ENCODE results near the gene JAKMIP3. TPM values are rescaled to one million over a fixed set of nuclear protein-coding genes. Genes with fewer than 3 reads are reported as not detected.

JAKMIP3 gene
- polyA plus RNA-seq, 1 donor: 0.45 TPM

DNA sequence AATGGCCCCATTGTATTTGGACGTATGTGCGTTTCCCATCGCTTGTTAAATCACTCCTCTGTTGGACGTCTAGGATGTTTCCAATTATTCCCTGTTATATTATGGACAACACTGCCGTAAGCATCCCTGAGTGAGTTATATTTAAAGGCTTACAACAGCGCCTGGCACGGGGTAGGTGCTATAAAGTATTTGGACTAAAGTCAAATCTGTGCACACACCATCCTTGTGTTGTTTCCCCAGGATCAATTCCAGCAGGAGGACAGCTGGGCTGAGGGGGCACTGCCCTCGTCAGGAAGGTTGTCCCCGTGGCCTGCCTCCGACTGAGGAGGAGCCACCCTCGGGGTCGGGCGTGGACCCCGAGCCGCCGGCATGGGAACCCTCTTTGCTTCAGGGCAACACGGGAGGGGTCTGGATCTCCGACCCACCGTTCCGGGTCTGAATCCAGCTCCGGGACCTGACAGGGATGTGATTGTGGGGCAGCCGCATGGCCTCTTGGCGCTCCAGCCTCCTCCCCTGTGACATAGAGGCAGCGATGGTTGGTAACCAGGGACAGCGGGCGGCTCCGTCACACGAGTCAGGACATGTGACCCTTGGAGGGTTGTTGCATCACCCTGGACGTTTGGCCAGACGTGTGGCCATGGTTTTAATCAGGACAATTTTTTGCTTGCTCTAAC lies 1.5 kb upstream of the JAKMIP3 start:
- Histone ChIP-seq H3K27ac (ENCODE audit: low read length) (no peak overlapping the region), H3K27me3 (ENCODE audit: control insufficient read depth, insufficient read depth, low read length) (peaks cover 11% of the 10 kb centered on the region), H3K4me3 (ENCODE audit: low read length) (no peak overlapping the region), H3K4me1 (ENCODE audit: control insufficient read depth, insufficient read depth, low read length) (peaks cover 3% of the 10 kb centered on the region), H3K9me3 (ENCODE audit: control insufficient read depth, low read depth, low read length) (no peaks in the 10 kb centered on the region), H3K36me3 (ENCODE audit: control insufficient read depth, insufficient read depth, low read length) (no peaks in the 10 kb centered on the region)
- no CpG with 5 or more reads among the region's 30 CpGs for WGBS (ENCODE audit: insufficient coverage, low lambda C conversion rate)
- no peak for DNase-seq

DNA sequence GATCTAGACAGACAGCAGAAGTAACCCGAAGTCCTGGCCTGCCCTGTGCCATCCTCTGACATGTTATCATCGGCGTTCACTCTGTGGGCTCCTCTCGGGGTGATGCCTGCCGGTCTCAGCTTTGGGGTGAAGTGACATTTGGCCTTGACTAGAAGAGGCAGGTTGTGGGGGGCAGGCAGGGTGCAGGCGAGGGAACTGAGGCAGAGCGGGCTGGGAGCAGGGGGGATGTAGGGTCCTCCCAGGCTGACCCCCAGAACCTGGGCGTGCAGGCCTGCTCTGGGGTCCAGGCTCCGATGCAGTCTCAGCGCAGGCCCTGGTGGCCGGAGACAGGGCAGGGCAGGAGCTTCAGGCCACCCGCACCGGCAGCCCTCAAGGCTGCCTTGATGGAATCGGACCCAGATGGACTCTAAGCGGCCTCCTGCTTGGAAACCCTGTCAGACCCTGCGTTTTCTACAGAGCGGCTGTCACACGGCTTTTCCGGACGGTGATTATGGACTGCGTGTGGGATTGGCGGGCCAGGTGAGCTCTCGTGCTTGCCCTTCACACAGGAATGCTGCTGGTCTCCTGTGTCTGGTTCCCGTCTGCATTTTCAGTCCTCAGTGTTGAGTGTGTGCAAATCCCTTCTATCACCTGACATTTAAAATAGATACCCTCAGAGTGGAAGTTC lies 842 bp upstream of the JAKMIP3 start:
- peaks cover 3% of the 10 kb centered on the region for H3K4me1 ChIP-seq (ENCODE audit: control insufficient read depth, insufficient read depth, low read length)
- DNase-seq: peak in 1 of 2 donors; percentile 3
- WGBS (ENCODE audit: insufficient coverage, low lambda C conversion rate): no CpG with 5 or more reads among the region's 24 CpGs
- peaks cover 11% of the 10 kb centered on the region for H3K27me3 ChIP-seq (ENCODE audit: control insufficient read depth, insufficient read depth, low read length)
- H3K9me3 ChIP-seq (ENCODE audit: control insufficient read depth, low read depth, low read length): no peaks in the 10 kb centered on the region
- no peak overlapping the region for H3K27ac ChIP-seq (ENCODE audit: low read length)
- H3K36me3 ChIP-seq (ENCODE audit: control insufficient read depth, insufficient read depth, low read length): no peaks in the 10 kb centered on the region
- no peak overlapping the region for H3K4me3 ChIP-seq (ENCODE audit: low read length)

DNA sequence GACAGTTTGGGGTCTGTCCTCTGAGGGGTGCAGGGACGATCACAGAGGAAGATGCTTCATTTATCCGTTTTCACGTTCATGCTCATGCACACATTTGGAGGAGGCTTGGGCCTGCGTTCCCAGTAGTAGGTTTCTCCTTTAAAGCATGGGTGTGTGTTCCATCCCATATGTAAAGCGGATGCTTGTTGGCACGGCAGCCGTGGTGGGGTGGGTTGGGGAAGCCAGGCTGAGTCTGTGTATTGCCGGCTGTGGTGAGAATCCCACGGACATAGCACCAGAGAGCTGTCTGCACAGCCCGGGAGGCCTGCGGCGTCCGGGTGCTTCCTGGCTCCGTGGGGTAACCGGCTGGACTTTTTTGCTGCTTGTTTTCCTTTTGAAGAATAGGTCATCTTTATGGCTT lies 440 bp downstream of the JAKMIP3 start:
- Histone ChIP-seq H3K9me3 (ENCODE audit: control insufficient read depth, low read depth, low read length) (no peaks in the 10 kb centered on the region), H3K4me1 (ENCODE audit: control insufficient read depth, insufficient read depth, low read length) (peaks cover 3% of the 10 kb centered on the region), H3K36me3 (ENCODE audit: control insufficient read depth, insufficient read depth, low read length) (no peaks in the 10 kb centered on the region), H3K27ac (ENCODE audit: low read length) (no peak overlapping the region), H3K4me3 (ENCODE audit: low read length) (peak overlapping the region; percentile 32), H3K27me3 (ENCODE audit: control insufficient read depth, insufficient read depth, low read length) (peaks cover 11% of the 10 kb centered on the region)
- no peak for DNase-seq
- no CpG with 5 or more reads among the region's 15 CpGs for WGBS (ENCODE audit: insufficient coverage, low lambda C conversion rate)

DNA sequence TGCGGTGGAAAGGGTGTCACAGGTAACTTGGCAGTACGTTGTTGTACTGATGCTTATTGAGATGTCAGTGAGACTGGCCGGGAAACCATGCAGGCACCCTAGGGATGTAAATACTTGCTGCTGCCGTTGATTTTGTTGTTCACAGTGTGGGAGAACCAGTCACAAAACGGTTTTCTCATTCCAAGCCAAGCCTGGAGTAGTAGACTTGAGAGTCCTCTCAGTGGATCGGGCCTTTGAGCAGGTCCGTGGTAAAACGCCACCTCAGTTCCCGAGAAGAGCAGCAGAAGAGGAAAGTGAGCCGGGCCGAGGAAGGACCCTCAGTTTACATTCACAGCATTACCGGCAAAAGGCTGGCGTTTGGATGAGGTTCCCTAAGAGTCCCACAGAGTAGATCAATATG lies 1.1 kb downstream of the JAKMIP3 start:
- no peak for DNase-seq
- no peaks in the 10 kb centered on the region for H3K9me3 ChIP-seq (ENCODE audit: control insufficient read depth, low read depth, low read length)
- H3K4me1 ChIP-seq (ENCODE audit: control insufficient read depth, insufficient read depth, low read length): peaks cover 3% of the 10 kb centered on the region
- H3K27me3 ChIP-seq (ENCODE audit: control insufficient read depth, insufficient read depth, low read length): peaks cover 8% of the 10 kb centered on the region
- no peak overlapping the region for H3K27ac ChIP-seq (ENCODE audit: low read length)
- WGBS (ENCODE audit: insufficient coverage, low lambda C conversion rate): no CpG with 5 or more reads among the region's 13 CpGs
- no peak overlapping the region for H3K4me3 ChIP-seq (ENCODE audit: low read length)
- no peaks in the 10 kb centered on the region for H3K36me3 ChIP-seq (ENCODE audit: control insufficient read depth, insufficient read depth, low read length)

DNA sequence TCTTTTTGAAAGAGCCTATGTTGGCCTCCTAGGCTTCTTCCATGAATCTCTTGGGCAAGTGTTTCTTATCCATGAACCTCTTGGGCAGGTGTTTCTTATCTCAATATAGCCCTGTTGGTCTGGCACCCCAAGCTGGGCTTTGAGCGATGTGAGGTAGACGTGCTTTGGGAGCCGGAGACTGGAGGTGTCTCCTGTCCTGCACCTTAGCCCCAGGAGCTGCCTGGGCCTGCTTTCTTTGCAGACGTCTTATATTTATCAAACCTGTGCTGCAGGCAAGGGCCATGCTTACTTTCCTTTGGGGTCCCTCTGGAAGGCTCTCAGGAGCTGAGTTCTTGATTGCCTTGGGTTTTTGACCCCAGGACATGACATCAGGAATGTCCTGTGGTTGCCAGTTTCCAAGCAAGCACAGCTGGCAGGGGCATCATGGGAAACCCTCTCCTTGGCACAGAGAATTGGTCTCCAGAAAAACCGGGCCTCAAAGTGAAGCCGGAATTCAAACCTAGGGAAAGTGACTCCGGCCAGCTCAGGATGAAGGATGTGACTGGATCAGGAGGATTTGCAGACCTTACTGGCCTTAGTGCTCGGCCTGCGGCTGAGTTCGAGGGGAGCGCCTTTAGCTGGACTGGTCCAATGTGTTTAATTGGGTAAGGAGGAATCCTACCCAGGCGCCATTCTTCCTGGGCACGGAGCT lies 2.8 kb downstream of the JAKMIP3 start:
- Histone ChIP-seq H3K4me1 (ENCODE audit: control insufficient read depth, insufficient read depth, low read length) (peaks cover 3% of the 10 kb centered on the region), H3K4me3 (ENCODE audit: low read length) (no peak overlapping the region), H3K27me3 (ENCODE audit: control insufficient read depth, insufficient read depth, low read length) (peaks cover 7% of the 10 kb centered on the region), H3K9me3 (ENCODE audit: control insufficient read depth, low read depth, low read length) (no peaks in the 10 kb centered on the region), H3K27ac (ENCODE audit: low read length) (no peak overlapping the region), H3K36me3 (ENCODE audit: control insufficient read depth, insufficient read depth, low read length) (no peaks in the 10 kb centered on the region)
- DNase-seq: no peak
- WGBS (ENCODE audit: insufficient coverage, low lambda C conversion rate): no CpG with 5 or more reads among the region's 13 CpGs

DNA sequence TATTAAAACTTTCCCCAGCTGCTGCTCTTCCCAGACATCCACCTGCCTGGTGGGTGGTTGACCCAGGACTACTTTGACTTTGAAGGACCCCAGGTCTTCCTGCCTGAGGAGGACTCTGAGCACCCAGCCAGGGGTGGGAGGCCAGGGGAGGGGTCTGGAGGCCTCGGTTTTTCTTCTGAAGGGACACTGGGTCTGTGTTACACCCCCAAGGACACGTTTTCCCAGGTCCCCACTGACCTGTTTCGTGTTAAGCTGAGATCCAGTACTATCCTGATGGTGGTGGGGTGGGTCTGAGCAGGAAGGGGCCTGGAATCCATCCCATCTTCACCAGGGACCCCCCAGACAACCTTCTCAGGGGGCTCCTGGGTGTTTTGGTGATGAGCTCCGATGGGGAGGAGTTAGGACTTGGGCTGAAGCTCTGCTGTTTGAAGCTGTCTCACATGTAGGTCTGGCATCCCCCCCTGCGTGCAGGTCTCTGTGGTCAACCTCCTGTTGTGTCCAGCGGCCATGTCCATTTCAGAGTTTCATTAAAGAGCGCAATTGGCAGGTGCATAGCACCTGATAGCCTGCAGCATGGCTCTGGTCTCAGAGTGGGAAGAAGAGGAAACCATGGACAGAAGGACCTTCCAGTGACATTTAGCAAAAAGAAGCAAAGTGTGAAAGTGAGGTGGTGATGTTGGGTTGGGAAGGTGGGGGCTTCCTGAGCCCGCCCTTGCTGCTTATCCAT lies 3.5 kb downstream of the JAKMIP3 start:
- peaks cover 3% of the 10 kb centered on the region for H3K4me1 ChIP-seq (ENCODE audit: control insufficient read depth, insufficient read depth, low read length)
- H3K4me3 ChIP-seq (ENCODE audit: low read length): no peak overlapping the region
- peaks cover 7% of the 10 kb centered on the region for H3K27me3 ChIP-seq (ENCODE audit: control insufficient read depth, insufficient read depth, low read length)
- H3K27ac ChIP-seq (ENCODE audit: low read length): no peak overlapping the region
- H3K36me3 ChIP-seq (ENCODE audit: control insufficient read depth, insufficient read depth, low read length): no peaks in the 10 kb centered on the region
- no peaks in the 10 kb centered on the region for H3K9me3 ChIP-seq (ENCODE audit: control insufficient read depth, low read depth, low read length)
- no CpG with 5 or more reads among the region's 8 CpGs for WGBS (ENCODE audit: insufficient coverage, low lambda C conversion rate)
- no peak for DNase-seq

DNA sequence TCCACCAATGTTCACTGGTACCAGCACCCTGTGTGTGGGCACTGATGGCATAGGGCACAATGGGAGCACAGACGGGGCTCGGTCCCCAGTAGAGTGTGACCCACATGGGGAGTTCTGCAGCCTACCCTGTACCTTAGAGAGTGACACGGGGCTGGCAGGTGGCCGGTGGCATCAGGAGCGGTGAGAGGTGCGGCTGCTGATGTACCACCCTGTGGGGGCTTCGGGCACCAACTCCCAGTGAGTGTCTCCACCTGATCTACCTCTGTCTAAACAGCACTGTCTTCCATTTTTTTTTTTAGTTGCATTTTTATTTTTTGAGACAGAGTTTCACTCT lies 4.1 kb downstream of the JAKMIP3 start:
- H3K27ac ChIP-seq (ENCODE audit: low read length): no peak overlapping the region
- no peak for DNase-seq
- H3K4me1 ChIP-seq (ENCODE audit: control insufficient read depth, insufficient read depth, low read length): peaks cover 3% of the 10 kb centered on the region
- H3K4me3 ChIP-seq (ENCODE audit: low read length): no peak overlapping the region
- no peaks in the 10 kb centered on the region for H3K9me3 ChIP-seq (ENCODE audit: control insufficient read depth, low read depth, low read length)
- peaks cover 7% of the 10 kb centered on the region for H3K27me3 ChIP-seq (ENCODE audit: control insufficient read depth, insufficient read depth, low read length)
- no CpG with 5 or more reads among the region's 7 CpGs for WGBS (ENCODE audit: insufficient coverage, low lambda C conversion rate)
- no peaks in the 10 kb centered on the region for H3K36me3 ChIP-seq (ENCODE audit: control insufficient read depth, insufficient read depth, low read length)

DNA sequence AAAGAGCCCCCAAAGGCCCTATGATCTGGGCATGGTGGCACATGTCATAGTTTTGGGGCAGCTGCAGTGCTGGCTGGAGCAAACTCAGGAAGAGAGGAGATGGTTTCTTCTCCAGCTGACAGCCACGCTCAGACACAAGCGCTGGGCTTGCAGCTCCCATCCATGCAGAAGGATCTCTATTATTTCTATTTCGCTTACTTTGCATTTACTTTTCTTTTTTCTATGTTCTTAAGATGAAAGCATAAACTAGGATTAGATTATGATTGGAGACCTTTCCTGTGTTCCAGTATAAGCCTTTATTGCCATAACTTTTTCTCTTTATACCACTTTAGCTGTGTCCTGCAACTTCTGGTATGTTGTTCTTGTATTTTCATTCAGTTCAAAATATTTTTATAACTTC lies 5.0 kb downstream of the JAKMIP3 start:
- WGBS (ENCODE audit: insufficient coverage, low lambda C conversion rate): 83% methylated on average over 1 of the region's 3 CpGs
- Histone ChIP-seq H3K9me3 (ENCODE audit: control insufficient read depth, low read depth, low read length) (no peaks in the 10 kb centered on the region), H3K27me3 (ENCODE audit: control insufficient read depth, insufficient read depth, low read length) (peaks cover 2% of the 10 kb centered on the region), H3K27ac (ENCODE audit: low read length) (no peak overlapping the region), H3K4me1 (ENCODE audit: control insufficient read depth, insufficient read depth, low read length) (no peaks in the 10 kb centered on the region), H3K36me3 (ENCODE audit: control insufficient read depth, insufficient read depth, low read length) (no peaks in the 10 kb centered on the region), H3K4me3 (ENCODE audit: low read length) (no peak overlapping the region)
- no peak for DNase-seq

DNA sequence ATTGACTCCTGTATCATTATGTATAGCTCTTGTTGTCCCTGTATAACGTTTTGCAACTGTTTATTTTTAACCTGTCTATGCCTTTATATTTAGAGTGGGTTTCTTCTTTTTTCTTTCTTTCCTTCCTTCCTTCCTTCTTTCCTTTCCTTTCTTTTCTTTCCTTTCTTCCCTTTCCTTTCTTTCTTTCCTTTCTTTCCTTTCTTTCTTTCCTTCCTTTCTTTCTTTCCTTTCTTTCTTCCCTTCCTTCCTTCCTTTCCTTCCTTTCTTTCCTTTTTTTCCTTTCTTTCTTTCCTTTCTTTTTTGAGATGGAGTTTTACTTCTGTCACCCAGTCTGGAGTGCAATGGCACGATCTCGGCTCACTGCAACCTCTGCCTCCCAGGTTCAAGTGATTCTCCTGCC lies 5.9 kb downstream of the JAKMIP3 start:
- peaks cover 2% of the 10 kb centered on the region for H3K27me3 ChIP-seq (ENCODE audit: control insufficient read depth, insufficient read depth, low read length)
- H3K4me3 ChIP-seq (ENCODE audit: low read length): no peak overlapping the region
- no peaks in the 10 kb centered on the region for H3K36me3 ChIP-seq (ENCODE audit: control insufficient read depth, insufficient read depth, low read length)
- no peaks in the 10 kb centered on the region for H3K9me3 ChIP-seq (ENCODE audit: control insufficient read depth, low read depth, low read length)
- no peak for DNase-seq
- H3K27ac ChIP-seq (ENCODE audit: low read length): no peak overlapping the region
- H3K4me1 ChIP-seq (ENCODE audit: control insufficient read depth, insufficient read depth, low read length): no peaks in the 10 kb centered on the region
- WGBS (ENCODE audit: insufficient coverage, low lambda C conversion rate): 50% methylated on average over 1 of the region's 3 CpGs

DNA sequence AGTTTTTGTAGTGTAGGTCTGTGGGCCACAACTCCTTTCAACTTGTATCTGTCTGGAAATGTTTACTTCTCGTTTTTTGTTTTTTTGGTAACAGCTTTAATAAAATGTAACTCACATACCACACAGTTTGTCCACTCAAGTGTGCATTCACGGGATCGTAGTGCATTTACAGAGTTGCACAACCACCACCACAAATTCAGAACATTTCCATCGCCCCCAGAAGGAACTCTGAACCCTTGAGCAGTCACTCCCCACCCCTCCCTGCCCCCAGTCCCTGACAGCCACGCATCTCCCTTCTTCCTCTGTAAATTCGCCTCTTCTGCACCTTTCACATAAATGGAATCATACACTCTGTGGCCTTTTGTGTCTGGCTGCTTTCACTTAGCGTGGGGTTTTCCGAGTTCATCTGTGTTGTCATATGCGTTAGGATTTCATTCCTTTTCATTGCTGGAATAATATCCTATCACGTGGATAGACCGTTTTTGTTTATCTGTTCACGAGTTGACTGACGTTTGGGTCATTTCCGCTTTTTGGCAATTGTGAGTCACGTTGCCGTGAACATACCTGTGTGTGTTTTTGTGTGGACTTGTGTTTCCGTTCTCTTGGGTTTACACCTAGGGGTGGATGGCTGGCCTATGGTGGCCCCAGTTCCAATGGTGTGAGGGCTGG lies 10.3 kb downstream of the JAKMIP3 start:
- 90% methylated on average over 4 of the region's 17 CpGs for WGBS (ENCODE audit: insufficient coverage, low lambda C conversion rate)
- DNase-seq: no peak
- Histone ChIP-seq H3K9me3 (ENCODE audit: control insufficient read depth, low read depth, low read length) (no peaks in the 10 kb centered on the region), H3K36me3 (ENCODE audit: control insufficient read depth, insufficient read depth, low read length) (no peaks in the 10 kb centered on the region), H3K4me3 (ENCODE audit: low read length) (no peak overlapping the region), H3K27me3 (ENCODE audit: control insufficient read depth, insufficient read depth, low read length) (no peaks in the 10 kb centered on the region), H3K27ac (ENCODE audit: low read length) (no peak overlapping the region), H3K4me1 (ENCODE audit: control insufficient read depth, insufficient read depth, low read length) (no peaks in the 10 kb centered on the region)

All from large intestine (tissue), 3 donors.